Activated CD4-positive, alpha-beta T cell treated with anti-CD3 and anti-CD28 coated beads, Interleukin-2, amount 10 ng/mL, durations not matched to agents 7 days and 5 days (primary cell): Measurements from ENCODE around the gene FANCF. TPM values are rescaled to one million over a fixed set of nuclear protein-coding genes. Genes with fewer than 3 reads are reported as not detected.

ENCODE experiments used
- CTCF ChIA-PET: fragments of 350-600 bp; sonication (Branson Sonifier 250); formaldehyde crosslinking; loops from one replicate; lab custom pipeline; 2021; ENCODE audit warnings: antibody characterized with exemption; lab: Charles Lee
- POLR2A ChIA-PET: fragments of 350-600 bp; sonication (Branson Sonifier 250); formaldehyde crosslinking; loops from one replicate; lab custom pipeline; 2021; ENCODE audit warnings: antibody characterized with exemption; lab: Charles Lee
- DNase-seq: peaks from one replicate; pipeline ENCODE4 v3.0.0-alpha.2; 2020
- H3K27ac Mint-ChIP-seq: one replicate; pipeline ENCODE4 v1.8.0; 2021; ENCODE audit warnings: mild to moderate bottlenecking, moderate library complexity, mixed read lengths
- H3K27me3 Mint-ChIP-seq: one replicate; pipeline ENCODE4 v1.8.0; 2021; ENCODE audit warnings: mixed read lengths
- H3K36me3 Mint-ChIP-seq: one replicate; pipeline ENCODE4 v1.8.0; 2021; ENCODE audit warnings: low read depth, mixed read lengths
- H3K4me1 Mint-ChIP-seq: one replicate; pipeline ENCODE4 v1.8.0; 2021; ENCODE audit warnings: mixed read lengths
- H3K4me3 Mint-ChIP-seq: one replicate; pipeline ENCODE4 v1.8.0; 2021; ENCODE audit warnings: mild to moderate bottlenecking, moderate library complexity, mixed read lengths
- H3K9me3 Mint-ChIP-seq: one replicate; pipeline ENCODE4 v1.8.0; 2021; ENCODE audit warnings: mixed read lengths
- total RNA-seq, 2 experiments: library from RNA; stranded (reverse); gene quantifications; one replicate each; pipeline ENCODE4 v1.2.3, GENCODE V29; 2021

FANCF gene, protein sequence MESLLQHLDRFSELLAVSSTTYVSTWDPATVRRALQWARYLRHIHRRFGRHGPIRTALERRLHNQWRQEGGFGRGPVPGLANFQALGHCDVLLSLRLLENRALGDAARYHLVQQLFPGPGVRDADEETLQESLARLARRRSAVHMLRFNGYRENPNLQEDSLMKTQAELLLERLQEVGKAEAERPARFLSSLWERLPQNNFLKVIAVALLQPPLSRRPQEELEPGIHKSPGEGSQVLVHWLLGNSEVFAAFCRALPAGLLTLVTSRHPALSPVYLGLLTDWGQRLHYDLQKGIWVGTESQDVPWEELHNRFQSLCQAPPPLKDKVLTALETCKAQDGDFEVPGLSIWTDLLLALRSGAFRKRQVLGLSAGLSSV
- total RNA-seq: 10 to 100 TPM; 15.7 to 16.4 TPM

DNA sequence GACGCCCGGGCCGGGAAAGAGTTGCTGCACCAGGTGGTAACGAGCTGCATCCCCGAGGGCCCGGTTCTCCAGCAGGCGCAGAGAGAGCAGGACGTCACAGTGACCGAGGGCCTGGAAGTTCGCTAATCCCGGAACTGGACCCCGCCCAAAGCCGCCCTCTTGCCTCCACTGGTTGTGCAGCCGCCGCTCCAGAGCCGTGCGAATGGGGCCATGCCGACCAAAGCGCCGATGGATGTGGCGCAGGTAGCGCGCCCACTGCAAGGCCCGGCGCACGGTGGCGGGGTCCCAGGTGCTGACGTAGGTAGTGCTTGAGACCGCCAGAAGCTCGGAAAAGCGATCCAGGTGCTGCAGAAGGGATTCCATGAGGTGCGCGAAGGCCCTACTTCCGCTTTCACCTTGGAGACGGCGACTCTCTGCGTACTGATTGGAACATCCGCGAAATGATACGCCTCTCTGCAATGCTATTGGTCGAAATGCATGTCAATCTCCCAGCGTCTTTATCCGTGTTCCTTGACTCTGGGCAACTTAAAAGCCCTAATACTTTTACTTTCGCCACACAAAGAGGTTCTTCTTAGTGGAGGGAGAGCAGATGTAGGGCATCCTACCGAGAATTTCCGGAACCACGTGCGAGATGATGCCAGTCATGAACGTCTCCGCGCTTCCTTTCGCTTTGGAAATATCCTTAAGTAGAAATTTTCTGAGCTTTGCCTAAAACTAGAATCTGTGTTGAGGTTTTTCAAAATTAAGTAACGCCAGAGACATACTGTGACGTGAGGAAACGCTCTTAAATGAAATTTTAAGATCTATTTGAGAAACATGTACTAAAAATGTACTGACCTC is at the start of gene FANCF:
Gene FANCF (minus strand): TSS at position 376 of the 840 bp plus-strand sequence. CDS start 13 bp downstream, at position 363.
- H3K4me1 Mint-ChIP-seq: peaks cover 23% of the 10 kb centered on the region

DNA sequence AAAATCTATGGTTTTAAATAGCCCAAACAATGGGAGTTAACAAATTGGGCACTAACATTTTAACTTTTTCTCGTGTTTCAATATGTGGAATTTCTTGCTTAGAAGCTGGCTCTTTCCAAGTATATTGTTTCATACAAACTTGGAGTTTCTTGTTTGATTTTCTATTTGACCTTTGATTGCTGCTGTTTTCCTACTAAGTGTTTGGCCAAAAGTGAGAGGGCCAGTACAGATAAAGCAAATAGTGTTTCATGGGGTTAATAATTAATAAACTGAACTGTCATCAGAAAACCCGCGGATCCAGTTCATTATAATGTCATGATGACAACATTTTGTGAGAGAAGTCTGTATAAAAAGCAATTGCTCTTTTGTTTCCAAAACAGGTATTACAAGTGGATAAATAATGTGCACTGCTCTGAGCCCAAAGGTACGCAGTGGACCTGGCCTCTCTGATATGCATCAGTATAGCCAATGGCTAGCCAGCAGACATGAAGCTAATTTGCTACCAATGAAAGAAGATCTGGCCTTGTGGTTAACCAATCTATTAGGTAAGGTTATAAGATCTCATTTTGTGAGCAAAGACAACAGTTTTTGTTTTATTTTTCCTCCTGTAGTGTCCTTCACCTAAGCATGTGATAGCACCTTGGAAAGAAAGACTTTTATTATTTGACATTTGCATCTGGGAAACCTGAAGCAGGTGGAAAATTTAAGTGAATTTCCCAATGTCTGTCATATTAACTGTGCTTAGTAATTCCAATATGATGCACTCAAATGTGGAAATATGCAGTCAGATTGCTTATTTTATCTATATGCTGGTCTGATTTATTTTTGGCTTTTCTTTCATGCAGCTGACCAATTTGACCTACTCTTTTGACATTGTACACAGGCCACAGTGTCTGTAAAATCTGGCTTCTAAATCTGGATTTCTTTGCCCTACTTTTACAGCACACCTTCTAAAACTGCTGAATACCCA is 49.1 kb upstream of the FANCF start:
- H3K27me3 Mint-ChIP-seq: peaks cover 20% of the 10 kb centered on the region
- no peak overlapping the region for H3K27ac Mint-ChIP-seq
- ChIA-PET CTCF (no interaction called here), POLR2A (no interaction called here)
- no peaks in the 10 kb centered on the region for H3K36me3 Mint-ChIP-seq
- H3K9me3 Mint-ChIP-seq: no peaks in the 10 kb centered on the region
- no peak overlapping the region for H3K4me3 Mint-ChIP-seq
- no peak for DNase-seq
- no peaks in the 10 kb centered on the region for H3K4me1 Mint-ChIP-seq

More for the DNA sequence above, at the start of gene FANCF:
- POLR2A ChIA-PET: no interaction called here
- Mint-ChIP-seq H3K36me3 (peaks cover 27% of the 10 kb centered on the region), H3K4me3 (peak within 1 kb of the TSS; percentile 99), H3K27me3 (no peaks in the 10 kb centered on the region), H3K9me3 (peaks cover 2% of the 10 kb centered on the region), H3K27ac (peak within 1 kb of the TSS; percentile 100)
- CTCF ChIA-PET: interaction anchor here (1.6 kb wide), 1 partner anchor 204 kb away, joined by 4 read pairs; the partner anchor contains the start of gene SVIP
- DNase-seq: peak; percentile 98

DNA sequence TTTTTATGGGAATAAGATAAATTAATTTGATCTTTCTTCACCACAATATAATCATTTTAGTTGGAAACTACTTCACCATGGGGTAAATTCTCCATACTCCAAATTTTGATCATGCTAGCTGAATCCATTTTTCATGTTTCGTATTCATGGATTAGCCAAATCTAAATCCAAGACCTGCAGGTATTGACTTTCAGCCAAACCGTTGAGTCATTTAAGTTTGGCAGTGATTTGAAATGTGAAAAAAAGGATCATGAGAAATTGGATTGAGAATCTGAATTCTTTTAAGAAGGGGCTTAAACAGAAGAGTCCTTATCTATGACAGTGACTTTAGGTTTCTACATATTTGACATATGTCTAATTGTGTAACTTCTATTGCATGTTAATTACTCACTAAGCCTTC is 46.1 kb upstream of the FANCF start:
- Mint-ChIP-seq H3K36me3 (no peaks in the 10 kb centered on the region), H3K27me3 (peaks cover 41% of the 10 kb centered on the region), H3K4me1 (peaks cover 13% of the 10 kb centered on the region), H3K9me3 (no peaks in the 10 kb centered on the region), H3K27ac (no peak overlapping the region), H3K4me3 (no peak overlapping the region)
- ChIA-PET POLR2A (no interaction called here), CTCF (no interaction called here)
- no peak for DNase-seq

DNA sequence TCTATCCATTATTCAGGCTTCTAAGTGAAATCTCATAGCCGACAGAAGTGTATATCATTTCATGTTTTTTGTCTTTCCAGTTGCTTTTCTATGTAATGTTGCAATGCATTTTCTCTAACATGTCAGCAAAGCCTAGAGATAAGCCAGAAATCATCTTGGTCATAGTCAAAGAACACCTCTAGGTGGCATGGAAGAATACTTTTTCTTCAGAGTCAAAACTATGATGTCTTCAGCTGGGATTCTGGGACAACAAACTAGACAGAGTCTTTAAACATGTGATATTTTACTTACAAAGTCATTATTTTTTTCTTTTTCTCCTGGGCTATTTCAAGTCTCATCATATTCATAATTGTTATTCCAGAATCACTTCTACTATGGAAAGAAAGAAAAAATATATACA is 45.2 kb upstream of the FANCF start:
- no peaks in the 10 kb centered on the region for H3K9me3 Mint-ChIP-seq
- H3K4me3 Mint-ChIP-seq: no peak overlapping the region
- peaks cover 19% of the 10 kb centered on the region for H3K4me1 Mint-ChIP-seq
- no peak for DNase-seq
- H3K27me3 Mint-ChIP-seq: peaks cover 49% of the 10 kb centered on the region
- no peak overlapping the region for H3K27ac Mint-ChIP-seq
- ChIA-PET CTCF (no interaction called here), POLR2A (no interaction called here)
- no peaks in the 10 kb centered on the region for H3K36me3 Mint-ChIP-seq

DNA sequence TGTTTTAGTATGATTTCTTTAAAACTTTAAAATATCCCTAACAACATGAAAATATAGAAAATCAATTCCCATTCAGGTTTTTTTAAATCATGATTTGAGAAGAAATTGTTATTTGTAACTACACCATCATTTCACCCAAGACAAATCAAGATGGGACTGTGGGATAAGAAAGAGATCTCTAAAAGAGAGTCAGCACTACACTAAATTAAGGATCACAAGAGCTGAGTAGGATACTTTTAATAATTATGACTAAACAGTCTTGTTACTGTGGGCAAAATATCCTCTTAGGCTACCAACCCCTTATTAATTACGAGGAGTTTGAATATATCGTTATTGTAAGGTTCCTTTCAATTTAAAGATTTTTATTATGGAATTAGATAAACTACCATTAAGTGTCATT is 43.7 kb upstream of the FANCF start:
- Mint-ChIP-seq H3K36me3 (no peaks in the 10 kb centered on the region), H3K4me1 (peaks cover 19% of the 10 kb centered on the region), H3K4me3 (no peak overlapping the region), H3K9me3 (no peaks in the 10 kb centered on the region), H3K27me3 (peaks cover 57% of the 10 kb centered on the region), H3K27ac (no peak overlapping the region)
- DNase-seq: no peak
- ChIA-PET POLR2A (no interaction called here), CTCF (no interaction called here)

DNA sequence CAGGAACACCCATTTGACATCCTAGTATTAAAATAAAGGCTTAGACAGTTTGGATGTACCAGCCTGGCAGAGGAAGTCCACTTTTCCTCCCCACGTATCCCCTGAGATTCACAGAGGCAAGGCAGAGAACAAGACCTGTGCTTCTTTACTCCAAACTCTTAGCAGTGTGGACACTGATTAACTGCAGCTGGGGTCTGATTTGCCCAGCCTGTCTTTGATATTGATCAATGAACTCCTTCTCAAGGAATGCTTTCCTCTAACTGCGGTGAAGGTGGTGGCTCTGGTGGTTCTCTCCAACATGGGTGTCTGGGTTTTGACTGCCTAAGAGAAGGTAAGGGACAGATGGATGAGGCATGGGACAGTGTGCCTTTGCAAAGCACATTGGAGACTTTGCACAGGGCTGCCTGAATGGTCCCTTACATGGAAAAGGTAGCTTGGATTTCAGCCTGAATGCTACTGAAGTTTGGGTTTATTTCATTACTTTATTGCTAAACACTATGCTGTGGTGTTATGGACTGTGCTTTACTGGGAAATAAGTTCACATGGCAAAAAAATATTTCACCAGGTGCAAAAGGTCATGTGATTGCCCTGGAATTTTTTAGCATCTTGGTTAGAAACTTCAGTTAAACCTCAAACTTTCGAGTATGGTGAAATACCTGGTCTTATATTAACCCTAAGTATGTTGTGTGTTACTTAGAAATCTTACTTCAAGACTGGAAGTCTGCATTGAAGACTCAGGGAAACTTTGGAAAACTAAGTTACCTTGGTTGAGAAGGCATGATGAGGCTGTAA is 42.6 kb upstream of the FANCF start:
- Mint-ChIP-seq H3K27ac (no peak overlapping the region), H3K4me3 (no peak overlapping the region), H3K36me3 (no peaks in the 10 kb centered on the region), H3K9me3 (no peaks in the 10 kb centered on the region), H3K4me1 (peaks cover 19% of the 10 kb centered on the region), H3K27me3 (peaks cover 54% of the 10 kb centered on the region)
- DNase-seq: no peak
- ChIA-PET CTCF (no interaction called here), POLR2A (no interaction called here)

DNA sequence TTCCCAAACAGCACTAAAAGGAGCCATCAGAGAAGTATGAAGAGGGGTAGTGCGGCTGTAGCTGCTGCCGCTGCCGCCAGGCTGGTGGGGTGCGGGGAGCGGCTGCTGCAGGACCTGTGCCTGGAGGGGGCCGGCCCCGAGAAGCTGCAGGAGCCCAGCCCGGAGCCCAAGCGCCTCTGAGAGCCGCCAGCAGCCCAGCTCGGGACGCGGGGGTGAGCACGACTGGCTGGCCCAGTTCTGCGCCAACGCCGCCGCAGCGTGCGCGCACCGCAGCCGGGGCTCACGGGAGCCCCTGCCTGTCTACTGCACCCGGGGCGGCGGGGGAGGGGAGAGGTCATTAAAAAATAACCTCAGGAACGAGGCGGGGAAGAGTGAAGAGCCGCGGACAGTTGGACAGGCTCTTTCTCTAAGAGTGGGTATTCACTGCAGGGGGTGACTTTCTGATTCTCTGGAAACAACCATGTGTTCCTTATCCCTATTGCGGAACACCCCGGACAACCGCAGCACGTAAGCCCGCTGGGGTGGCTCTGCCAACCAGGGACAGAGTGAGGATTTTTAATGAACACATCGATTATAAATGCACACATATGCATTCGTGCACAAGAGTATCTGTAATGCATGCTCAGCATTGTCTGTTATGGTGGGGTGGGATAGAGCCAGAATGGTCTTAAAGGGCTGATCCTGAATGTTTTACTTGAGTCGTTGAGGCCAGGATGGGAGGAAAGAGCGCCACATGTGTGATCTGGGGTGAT is 41.2 kb upstream of the FANCF start:
- Mint-ChIP-seq H3K27ac (no peak overlapping the region), H3K36me3 (no peaks in the 10 kb centered on the region), H3K9me3 (no peaks in the 10 kb centered on the region), H3K4me3 (peak overlapping the region; percentile 75), H3K27me3 (peaks cover 52% of the 10 kb centered on the region), H3K4me1 (peaks cover 19% of the 10 kb centered on the region)
- ChIA-PET POLR2A (no interaction called here), CTCF (no interaction called here)
- DNase-seq: no peak

DNA sequence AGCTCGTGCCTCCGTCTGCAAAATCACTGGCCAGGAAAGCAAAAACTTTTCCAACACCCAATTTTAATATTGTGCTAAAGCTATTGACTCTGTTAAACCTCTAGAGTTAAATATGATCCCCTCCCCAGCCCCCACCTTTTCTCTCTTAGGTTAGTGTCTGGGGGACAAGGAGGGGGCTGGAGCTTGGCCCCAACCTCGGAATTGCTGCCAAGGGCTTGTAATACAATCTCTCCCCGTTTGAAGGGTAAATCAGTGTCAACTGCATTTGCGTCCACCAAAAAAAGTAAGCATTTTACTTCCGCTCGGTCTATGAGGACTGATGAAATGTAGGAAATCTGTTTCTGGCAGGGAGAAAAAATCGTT is 40.7 kb upstream of the FANCF start, which contains the start of gene GAS2:
Gene GAS2 (plus strand): TSS at position 287 of the 363 bp plus-strand sequence. CDS start 8,259 bp downstream, outside the sequence.
- Mint-ChIP-seq H3K27ac (no peak within 1 kb of the TSS), H3K4me1 (peaks cover 19% of the 10 kb centered on the region), H3K4me3 (peak within 1 kb of the TSS; percentile 75), H3K27me3 (peaks cover 50% of the 10 kb centered on the region), H3K9me3 (no peaks in the 10 kb centered on the region), H3K36me3 (no peaks in the 10 kb centered on the region)
- POLR2A ChIA-PET: no interaction called here
- DNase-seq: no peak
- CTCF ChIA-PET: no interaction called here

DNA sequence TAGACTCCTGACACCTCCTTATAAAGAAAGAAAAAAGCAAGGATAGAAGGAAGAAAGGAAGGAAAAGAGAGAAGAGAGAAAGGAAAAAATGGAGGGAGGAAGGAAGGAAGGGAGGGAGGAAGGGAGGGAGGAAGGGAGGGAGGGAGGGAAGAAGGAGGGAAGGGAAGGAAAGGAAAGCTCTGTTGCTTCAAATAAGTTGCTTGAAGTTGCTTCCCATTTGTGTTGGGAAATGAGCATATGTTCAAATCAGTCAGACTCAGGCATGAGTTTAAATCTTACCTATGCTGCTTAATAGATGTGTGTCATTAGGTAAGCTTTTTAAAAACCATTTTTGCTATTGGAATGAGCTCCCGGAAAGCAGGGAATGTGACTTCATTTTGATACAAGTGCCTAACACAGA is 34.2 kb upstream of the FANCF start:
- CTCF ChIA-PET: no interaction called here
- Mint-ChIP-seq H3K36me3 (no peaks in the 10 kb centered on the region), H3K27me3 (peaks cover 2% of the 10 kb centered on the region), H3K4me3 (no peak overlapping the region), H3K4me1 (peaks cover 19% of the 10 kb centered on the region), H3K9me3 (no peaks in the 10 kb centered on the region), H3K27ac (no peak overlapping the region)
- POLR2A ChIA-PET: no interaction called here
- no peak for DNase-seq

DNA sequence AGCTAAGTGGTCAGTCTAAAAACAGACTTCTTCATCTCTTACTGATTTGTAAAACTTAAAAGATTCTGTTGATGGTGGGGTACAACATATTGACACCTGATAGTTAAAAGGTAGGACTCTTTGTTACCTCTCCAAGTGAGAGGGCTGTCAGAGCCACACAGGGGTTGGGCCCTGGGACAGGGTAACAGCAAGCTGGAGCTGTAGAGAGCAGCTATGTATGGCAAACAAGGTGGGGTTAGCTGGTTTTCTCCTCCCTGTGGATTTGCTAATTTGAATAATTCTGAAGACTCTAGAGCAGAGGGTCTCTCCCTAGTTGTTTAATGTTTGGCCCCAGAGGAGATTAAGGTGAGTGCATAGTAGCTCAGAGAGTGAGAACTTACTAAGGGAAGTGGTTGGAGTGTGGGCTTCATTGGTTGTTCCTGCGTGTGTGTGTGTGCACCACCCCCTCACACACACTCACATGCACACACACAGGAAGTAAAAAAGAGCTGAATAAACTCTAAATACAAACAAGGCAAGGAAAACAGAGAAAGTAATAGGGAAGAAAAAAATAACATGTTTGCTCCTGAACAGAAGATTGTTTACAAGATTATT is 31.6 kb upstream of the FANCF start:
- ChIA-PET CTCF (interaction anchor here (0.7 kb wide), 1 partner anchor 31 kb away, joined by 3 read pairs; no protein-coding TSS in a partner anchor), POLR2A (interaction anchor here (0.6 kb wide), 1 partner anchor 173 kb away, joined by 3 read pairs; no protein-coding TSS in a partner anchor)

DNA sequence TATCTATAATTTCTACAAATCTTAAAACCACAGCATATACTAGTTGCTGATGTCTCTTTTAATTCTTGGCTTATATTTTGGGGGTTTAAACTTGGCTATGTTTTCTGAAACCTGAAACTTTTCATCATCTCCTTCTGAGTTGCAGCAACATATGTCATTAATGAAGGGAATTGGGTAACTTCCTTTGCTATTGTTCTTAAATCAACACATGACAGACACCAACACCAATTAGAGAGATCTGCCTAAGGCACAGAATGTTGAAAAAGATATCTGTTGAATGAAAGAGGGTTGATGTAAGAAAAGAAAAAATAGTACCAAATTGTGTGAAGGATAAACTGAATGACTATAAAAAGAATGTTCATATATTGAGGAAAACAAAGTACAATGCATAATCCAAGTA is 30.5 kb upstream of the FANCF start:
- Mint-ChIP-seq H3K4me1 (peaks cover 19% of the 10 kb centered on the region), H3K4me3 (no peak overlapping the region), H3K9me3 (no peaks in the 10 kb centered on the region), H3K36me3 (no peaks in the 10 kb centered on the region), H3K27ac (no peak overlapping the region), H3K27me3 (peaks cover 2% of the 10 kb centered on the region)
- DNase-seq: no peak
- ChIA-PET POLR2A (no interaction called here), CTCF (no interaction called here)

More for the DNA sequence above, 31.6 kb upstream of the FANCF start:
- no peak overlapping the region for H3K4me3 Mint-ChIP-seq
- H3K36me3 Mint-ChIP-seq: no peaks in the 10 kb centered on the region
- peaks cover 19% of the 10 kb centered on the region for H3K4me1 Mint-ChIP-seq
- peak; percentile 26 for DNase-seq
- H3K27me3 Mint-ChIP-seq: peaks cover 2% of the 10 kb centered on the region
- no peaks in the 10 kb centered on the region for H3K9me3 Mint-ChIP-seq
- peak overlapping the region; percentile 71 for H3K27ac Mint-ChIP-seq
